Non-pigmented ciliary epithelial cell (primary cell): Measurements from ENCODE around the gene ARHGEF6.

Experiments used
- DNase-seq: peaks from one replicate; pipeline ENCODE4 v3.0.0-alpha.2; 2010; ENCODE audit warnings: low read depth

The ARHGEF6 gene

DNA sequence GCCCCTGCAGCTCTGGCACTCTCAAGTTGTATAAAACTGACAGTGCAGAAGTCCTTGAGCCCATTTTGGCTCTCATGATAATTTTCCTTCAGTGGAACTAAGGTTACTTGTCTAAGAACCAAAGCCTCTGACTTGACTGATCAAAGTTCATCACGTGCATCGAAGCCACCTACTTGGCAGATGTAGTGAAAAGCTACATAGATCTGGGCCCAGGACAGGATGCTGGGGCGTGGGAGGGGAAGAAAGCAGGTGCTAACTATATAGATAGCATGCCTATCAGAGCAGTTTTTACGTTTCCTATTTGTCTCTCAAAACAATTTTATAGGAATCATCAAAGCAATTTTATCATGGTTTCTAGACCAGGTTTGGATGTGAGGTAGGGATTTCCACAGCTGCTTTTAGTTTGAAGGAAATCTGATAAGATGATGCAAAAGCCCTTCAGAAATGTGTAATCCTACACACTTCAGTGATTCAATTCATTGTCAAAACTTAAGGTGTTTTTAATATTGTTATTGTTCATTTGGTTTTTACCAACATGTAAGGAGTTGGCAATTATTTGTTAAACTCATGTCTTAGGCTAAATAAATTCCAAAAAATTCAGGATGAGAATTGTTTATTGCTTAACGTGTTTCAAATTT lies 134.0 kb downstream of the ARHGEF6 start:
- no peak for DNase-seq

DNA sequence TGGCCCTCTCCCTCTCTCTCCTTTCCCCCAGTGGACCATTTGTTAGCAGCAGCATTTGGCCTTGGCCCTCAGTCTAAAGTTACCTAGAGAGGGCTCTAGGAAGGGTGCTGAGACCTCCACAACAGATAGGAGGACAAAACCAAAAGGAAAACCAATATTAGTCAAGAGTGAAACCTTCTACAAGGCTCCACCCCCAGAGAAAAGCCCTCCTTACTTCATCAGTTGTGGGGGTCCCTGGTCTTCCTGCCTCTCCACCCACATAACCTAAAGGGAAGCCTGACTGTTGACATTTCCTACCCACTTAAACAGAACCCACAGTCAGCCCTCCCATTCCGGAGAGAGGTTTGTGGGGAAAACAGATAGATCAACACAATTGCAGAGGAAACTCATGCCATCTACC lies 137.5 kb downstream of the ARHGEF6 start:
- DNase-seq = no peak

DNA sequence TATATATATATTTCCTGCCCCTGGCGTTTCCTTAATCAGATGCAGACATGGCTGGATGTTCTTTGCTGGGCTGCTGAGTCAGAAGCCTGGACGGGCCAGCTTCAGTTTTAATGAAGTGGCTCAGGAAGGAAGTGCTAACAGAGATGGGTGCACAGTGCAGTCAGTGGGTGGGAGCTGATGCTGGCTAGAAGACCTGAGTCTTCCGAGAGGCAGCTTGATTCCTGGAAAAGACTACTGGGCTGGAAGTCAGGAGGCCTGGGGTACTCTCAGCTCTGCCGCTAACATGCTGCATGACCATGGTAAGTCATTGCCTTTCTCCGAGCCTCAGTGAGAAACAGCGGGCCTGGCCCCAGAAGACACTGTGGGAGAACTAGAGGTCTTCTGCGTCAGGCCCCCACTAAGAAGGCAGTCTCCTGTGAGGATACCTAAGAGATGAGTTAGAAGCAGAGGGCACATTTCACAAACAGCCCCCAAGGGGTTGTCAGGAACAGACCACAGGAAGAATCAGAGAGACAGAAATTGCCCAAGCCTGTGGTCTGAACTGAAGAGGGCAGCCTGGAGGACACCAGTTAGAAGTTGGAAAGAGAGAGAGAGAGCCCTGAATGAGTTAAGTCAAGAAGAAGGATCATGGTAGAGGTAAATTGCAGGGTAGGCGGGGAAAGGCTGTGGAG lies 141.1 kb downstream of the ARHGEF6 start:
- no peak for DNase-seq

DNA sequence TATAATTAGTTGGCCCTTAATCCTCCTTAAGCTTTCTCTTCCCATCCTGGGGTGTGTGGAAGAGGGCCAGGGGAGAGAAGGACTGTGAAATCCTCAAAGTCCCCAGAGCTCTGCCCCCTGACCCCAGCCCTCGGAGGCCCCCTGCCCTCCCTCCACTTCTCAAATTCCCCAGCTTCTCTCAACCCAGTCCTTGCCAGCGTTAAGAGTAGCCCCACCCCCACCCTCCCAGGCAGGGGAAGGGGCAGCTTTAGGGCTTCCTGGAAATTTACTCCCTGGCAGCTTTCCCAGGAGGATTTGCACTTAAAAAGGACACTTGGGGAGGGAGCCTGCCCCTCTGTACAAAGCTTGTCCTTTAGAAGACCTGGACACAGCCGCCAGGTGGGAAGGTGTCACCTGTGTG lies 144.6 kb downstream of the ARHGEF6 start:
- no peak for DNase-seq

DNA sequence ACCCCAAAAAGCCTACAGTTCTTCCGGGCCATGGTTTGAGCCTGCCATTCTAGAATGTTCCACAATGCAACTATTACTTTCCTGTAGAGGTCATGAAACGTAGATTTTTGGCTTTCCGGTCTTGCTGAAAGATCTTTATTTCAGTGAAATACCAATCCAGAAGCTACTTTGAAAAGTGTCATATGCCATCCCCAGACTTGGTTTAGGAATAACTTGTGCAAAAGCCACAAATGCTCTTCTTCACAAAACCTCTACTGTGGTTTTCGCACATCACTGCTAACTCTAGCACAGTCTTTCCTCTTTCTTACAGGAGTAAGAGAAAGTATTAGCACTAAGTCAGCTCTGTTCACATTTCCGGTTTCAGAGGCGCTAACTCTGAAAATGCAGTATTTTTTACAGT lies 145.5 kb downstream of the ARHGEF6 start:
- DNase-seq = no peak

DNA sequence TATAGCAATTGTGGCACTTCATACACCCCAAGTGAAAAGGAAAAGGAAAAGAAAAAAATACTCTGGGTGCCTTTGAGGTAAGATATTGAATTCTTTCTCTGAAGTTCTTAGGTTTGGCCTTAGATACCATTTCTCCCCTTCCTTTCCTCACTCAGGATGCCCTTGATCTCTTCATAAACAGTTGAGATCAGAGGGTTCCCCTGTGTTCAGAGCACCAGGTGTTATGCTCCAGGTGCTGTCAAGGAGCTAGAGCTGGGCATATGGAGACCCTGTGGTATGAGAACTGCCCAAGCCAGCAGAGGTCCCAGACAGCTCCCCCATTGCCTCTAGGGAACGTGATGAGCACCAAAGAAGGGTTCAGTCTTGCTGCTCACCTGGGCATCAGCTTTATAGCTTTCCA lies 149.9 kb downstream of the ARHGEF6 start:
- DNase-seq = no peak

DNA sequence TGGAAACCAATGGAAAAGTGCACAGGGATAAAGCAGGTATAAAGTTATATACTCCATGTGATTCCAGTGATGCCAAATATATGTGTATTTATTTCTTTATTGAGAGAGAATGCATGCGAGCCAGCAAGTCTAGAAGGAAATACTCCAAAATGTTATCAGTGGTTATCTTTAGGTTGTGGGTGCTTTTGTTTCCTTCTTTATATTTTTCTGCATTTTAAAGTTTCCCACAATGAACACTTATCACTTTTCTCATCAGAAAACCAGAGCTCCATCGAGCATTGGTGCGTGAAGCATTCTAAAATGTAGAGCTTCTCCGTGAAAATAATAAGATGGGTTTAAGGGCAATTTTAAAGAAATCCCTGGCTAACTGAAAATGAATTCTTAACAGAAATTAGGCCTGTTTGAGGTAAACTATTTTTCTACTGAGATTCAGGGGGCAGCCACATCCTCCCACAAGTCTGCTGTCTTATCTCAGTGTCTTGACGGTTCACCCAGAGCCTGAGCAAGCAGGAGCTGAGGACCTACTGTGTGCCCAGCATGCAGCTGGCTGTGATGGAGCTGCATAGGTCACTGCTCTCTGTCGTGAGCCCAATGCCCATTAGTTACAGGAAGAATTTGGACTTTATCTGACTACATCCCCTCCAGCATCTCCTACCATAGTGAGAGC lies 151.5 kb downstream of the ARHGEF6 start:
- DNase-seq = no peak

DNA sequence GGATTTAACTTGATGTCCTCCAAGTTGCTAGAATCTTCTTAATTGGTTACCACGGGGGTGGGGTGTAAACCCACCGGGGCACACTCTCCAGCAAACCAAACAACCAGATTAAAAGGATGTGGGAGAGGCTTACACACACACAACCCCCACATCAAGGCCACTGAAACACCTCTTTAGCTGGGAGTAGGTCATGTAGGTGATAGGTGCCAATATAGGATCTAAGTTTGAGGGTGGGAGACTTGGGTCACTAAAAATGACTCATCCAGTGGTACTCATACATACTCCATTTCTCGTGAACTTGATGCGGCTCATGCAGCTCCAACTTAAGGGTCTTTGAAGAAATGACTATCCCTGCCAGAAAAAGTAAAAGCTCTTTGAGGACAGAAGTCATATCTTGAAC lies 153.3 kb downstream of the ARHGEF6 start:
- DNase-seq = no peak

DNA sequence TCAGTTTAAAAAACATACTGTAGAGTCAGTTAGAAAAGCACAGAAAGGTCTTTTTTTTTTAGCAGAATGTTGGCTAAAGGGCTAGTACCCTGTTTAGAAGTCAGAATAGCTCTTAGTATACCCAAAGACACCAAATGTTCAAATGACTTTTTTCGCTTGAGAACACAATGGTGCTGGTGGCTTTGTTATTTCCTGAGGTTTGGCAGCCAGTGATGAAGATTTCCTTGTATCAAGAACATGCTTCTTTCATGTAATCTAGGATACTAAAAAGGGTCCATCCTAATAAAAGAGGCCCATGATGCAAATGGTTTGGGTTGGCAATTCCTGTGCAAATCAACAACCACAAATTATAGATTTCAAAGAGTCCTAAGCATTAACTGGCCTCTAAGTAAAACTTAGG lies 153.8 kb downstream of the ARHGEF6 start:
- DNase-seq = no peak

DNA sequence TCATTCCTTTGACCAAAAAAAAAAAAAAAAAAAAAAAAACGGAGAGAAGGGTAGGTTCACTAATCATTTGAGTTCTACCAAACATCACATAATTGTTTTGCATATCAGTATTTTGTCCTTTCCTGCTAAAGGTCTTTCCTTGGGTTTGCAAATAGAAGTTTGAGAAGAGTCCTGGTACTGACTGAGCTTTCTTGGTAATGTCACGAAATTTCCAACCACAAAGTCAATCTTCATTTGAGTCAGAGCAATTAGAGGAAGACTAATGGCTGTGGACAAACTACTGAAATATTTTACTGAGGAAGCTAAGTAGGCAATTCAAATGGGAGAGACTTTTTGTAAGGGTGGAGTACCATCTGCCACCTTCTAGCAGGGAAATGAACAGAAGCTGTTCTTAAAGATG lies 154.5 kb downstream of the ARHGEF6 start:
- DNase-seq = no peak

DNA sequence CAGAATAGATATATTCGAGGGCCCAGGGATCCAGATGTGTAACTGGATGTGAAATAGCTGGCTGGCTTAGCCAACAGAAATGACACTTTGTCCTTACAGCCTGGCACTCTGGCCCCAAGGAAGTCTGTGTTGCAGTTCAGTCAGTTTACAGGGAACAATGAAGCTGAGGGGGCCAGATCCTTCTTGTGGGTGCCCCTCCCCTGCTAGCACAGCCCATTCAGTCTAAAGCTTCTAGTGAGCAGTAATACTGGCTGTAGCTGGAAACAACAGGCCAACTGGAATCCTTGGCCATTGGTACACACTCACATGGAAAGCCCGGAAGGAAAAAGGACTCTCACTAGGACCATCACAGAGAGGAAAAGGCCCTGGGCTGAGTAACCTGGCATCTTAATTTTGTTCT lies 155.5 kb downstream of the ARHGEF6 start:
- no peak for DNase-seq

DNA sequence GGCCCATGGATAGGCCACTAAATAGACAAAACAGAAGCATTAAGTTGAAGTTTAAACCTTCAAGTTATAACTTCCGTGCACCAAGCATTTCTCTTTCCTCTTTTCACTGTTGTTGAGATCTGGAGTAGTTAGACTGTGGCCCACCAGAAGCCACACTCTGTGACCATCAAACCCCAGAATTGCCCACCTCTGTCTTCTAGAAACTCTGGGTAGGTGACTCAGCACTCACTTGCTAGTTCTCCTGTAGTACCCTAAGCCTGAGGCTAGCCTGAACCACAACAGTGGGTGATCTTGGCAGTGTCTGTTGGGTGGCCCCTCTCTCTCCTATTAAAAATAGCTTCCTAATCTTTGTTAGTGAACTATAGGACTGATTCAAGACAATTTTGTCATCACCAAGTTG lies 157.3 kb downstream of the ARHGEF6 start:
- DNase-seq = no peak

DNA sequence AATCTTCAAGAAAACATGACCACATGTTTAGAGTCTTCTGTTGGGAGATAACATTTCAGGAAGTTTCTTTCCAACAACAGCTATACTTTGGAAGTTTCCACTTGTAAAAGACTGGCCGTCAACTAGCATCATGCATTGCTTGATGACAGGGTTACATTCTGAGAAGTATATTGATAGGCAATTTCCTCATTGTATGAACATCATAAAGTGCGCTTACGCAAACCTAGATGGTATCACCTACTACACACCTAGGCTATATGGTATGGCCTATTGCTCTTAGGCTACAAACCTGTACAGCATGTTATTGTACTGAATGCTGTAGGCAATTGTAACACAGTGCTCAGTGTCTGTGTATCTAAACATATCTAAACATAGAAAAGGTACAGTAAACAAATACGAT lies 158.2 kb downstream of the ARHGEF6 start:
- DNase-seq = no peak

DNA sequence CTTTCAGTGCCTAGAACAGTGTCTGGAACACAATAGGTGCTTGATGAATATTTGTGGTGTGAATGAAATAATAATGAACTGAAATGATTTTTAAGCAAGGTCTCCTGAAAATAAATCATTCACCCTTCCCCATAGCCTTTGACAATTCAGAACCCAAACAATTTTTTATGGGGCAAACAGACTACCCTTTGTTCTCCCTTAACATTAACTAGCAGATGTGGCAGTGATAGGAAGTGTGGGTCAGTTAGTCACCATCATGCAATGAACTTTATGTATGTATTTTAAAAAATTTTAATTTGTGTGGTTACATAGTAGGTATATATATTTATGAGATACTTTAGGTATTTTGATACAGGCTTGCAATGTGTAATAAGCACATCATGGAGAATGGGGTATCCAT lies 160.0 kb downstream of the ARHGEF6 start:
- DNase-seq = no peak

DNA sequence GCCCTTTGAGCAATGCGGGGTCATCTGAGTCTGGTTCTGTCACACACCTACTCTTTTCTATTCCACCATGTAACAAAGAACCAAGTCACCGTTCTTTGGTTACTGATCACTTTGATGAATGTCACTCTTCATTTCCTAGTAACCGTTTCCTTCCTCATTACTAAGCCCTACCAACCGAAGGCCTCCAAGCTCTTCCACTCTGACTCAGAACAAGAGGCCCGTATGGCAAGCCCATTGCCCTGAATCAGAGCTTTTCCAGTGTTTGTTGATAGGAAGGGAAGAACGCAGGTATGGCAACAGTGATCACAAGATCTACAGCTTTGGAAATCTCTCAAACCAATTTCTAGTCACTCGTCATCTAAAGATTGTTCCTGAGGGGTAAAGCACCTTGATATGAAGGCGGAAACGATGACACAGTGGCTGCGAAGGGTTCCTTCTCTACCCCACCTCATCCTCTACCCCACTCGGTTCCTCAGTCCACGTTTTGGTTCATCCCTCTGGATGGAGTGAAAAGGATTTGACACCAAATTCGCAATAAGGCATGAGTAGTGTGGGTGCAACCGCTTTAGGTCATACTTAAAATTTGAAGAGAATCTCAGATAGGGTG lies 160.7 kb downstream of the ARHGEF6 start:
- DNase-seq = no peak

DNA sequence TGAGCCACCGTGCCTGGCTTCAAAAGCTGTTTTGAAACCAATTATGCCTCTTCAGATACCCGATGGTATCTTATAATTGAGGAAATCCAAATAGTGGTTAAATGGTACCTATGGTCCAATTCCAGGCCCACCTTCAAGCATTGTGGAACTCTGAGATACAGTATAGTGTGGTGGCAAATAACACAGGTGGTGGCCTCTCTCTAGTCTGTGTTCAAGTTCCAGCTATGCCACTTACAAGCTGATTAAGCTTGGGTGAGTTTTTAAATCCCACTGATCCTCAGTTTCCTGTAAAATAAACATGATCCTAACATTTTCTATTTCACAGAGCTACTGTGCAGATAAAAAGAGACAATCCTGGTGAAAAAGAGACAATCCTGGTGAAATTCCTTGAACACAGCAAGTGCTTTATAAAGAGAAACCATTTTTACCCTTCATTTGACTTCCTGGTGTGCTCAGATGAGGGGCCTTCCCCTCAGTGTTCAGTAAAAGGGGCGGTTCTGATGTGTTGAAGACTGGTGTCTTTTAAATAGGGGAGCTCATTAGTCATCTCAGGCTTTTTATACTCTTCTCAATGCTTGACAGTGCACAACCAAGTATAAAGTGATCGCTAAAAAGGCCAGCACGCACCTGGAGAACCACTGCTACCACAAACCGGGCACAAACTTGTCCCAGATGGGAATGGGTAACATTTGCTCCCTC lies 163.6 kb downstream of the ARHGEF6 start:
- no peak for DNase-seq
